Cardiac fibroblast (primary cell): ENCODE results near the gene IFT20.

ENCODE experiments used
- DNase-seq, 2 donors: peaks; one replicate each; pipeline versions ENCODE4 v3.0.0 to v3.0.0-alpha.2; 2010; ENCODE audit warnings: low read depth in 2 of 2
- H3K4me3 ChIP-seq, 2 donors: replicated peaks in 1 of 2; 1 replicate in 1 of 2; 2 replicates in 1 of 2; pipeline ENCODE4 v1.5.1; 2011; ENCODE audit warnings: low read depth in 2 of 2, low read length in 2 of 2, mild to moderate bottlenecking in 2 of 2, moderate library complexity in 1 of 2
- TF ChIP-seq, protein P1 (sequence below): IDR thresholded peaks from one replicate; pipeline ENCODE4 v1.5.1; 2011; ENCODE audit warnings: low read depth, mild to moderate bottlenecking, low read length, inconsistent platforms

The IFT20 gene

GRCh38 chr17:28372945-28373274 is 37.6 kb upstream of the IFT20 start:
- TF ChIP-seq, protein P1, sequence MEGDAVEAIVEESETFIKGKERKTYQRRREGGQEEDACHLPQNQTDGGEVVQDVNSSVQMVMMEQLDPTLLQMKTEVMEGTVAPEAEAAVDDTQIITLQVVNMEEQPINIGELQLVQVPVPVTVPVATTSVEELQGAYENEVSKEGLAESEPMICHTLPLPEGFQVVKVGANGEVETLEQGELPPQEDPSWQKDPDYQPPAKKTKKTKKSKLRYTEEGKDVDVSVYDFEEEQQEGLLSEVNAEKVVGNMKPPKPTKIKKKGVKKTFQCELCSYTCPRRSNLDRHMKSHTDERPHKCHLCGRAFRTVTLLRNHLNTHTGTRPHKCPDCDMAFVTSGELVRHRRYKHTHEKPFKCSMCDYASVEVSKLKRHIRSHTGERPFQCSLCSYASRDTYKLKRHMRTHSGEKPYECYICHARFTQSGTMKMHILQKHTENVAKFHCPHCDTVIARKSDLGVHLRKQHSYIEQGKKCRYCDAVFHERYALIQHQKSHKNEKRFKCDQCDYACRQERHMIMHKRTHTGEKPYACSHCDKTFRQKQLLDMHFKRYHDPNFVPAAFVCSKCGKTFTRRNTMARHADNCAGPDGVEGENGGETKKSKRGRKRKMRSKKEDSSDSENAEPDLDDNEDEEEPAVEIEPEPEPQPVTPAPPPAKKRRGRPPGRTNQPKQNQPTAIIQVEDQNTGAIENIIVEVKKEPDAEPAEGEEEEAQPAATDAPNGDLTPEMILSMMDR = no peak
- peak overlapping the region in 1 of 2 donors; percentile 63 for H3K4me3 ChIP-seq
- no peak for DNase-seq

GRCh38 chr17:28372203-28372944 is 37.1 kb upstream of the IFT20 start:
- TF ChIP-seq, protein P1 = no peak
- peak overlapping the region; percentile 41 to 63 for H3K4me3 ChIP-seq
- DNase-seq = peak; percentile 36 to 39

DNA sequence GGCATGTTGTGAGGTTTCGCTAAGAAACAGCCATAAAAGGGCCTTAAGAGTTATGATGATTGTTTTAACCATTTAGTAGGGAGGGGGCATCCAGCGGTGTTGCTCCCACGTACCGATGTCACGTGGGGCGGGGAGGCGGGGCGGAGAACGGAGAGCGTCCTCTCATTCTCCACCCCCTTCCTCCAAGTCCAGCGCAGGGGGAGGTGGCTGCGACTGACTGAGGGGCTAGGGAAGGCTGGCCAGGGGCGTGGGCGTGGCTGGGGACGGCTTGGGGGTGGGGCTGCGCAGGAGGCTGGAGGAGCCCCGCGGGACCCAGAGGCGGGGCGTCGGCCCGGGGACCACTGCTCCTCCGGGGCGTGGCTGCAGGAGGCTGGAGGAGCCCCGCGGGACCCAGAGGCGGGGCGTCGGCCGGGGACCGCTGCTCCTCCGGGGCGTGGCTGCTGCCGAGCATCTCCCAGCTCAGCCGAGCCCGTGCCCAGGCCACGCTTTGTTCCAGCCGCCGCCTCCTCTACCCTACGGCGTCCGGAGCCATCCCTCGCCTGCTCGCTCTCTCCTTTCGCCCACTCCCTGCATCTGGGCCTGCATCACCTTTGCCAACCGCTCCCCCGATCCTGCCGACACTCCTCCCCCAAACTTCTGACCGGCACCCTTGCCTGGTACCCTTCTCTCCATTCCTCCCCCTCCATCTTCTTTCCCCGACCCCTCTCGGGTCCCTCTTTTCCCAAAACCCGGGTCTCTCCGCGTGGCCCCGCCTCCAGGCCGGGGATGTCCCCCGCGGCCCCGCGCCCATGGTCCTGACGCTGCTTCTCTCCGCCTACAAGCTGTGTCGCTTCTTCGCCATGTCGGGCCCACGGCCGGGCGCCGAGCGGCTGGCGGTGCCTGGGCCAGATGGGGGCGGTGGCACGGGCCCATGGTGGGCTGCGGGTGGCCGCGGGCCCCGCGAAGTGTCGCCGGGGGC is 36.3 kb upstream of the IFT20 start, which contains the start of gene SARM1:
Gene SARM1 (plus strand): TSS at position 450 of the 958 bp plus-strand sequence. CDS start 339 bp downstream, at position 789.
- TF ChIP-seq, protein P1 = no peak
- peak; percentile 74 to 90 for DNase-seq
- H3K4me3 ChIP-seq = peak within 1 kb of the TSS; percentile 60 to 63

- no peak for DNase-seq
- TF ChIP-seq, protein P1 = no peak
- H3K4me3 ChIP-seq = peak overlapping the region in 1 of 2 donors; percentile 34
Observed at GRCh38 chr17:28370744-28371103, 35.5 kb upstream of the IFT20 start.

DNA sequence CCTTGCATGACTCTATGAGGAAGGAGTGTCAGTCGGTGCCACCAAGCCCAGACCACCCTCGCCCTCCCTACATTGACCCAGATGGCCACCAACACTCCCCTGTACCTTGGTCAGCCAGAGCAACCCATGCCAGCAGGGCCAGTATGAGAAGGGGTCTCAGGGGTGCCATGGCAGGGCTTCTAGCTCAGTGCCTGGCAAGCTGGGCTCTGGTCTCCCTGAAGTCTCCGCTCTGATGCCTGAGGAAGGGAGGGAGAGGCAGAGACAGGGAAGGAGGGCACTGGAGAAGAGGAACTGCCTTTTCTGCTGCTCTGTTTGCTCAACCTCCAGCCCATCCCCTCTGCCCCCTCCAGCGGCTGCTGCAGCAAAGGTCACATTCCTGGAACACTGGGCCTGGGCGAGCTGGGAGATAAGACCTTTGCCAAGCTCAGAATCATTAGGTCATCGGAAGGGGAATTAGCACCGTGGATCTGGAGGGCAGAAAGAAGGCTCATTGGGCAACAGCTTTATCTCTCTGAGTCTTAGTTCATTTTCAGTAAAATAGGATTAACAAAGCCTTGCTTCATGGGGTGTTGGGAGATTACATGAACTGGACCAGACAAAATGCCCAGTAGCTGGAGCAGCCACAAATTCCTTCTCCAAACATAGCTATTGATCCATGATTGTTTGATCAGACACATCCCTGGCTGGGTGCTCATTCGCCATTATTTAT is 34.9 kb upstream of the IFT20 start, which contains the start of gene VTN:
Gene VTN (minus strand): TSS at position 273 of the 709 bp plus-strand sequence. CDS start 104 bp downstream, at position 169.
- DNase-seq = peak in 1 of 2 donors; percentile 88
- H3K4me3 ChIP-seq = peak within 1 kb of the TSS; percentile 34 to 63
- TF ChIP-seq, protein P1 = no peak

GRCh38 chr17:28369684-28370034 is 34.4 kb upstream of the IFT20 start:
- no peak overlapping the region for H3K4me3 ChIP-seq
- TF ChIP-seq, protein P1 = no peak
- DNase-seq = no peak
